ENCODE measurements around the gene NCL.

NCL gene, protein sequence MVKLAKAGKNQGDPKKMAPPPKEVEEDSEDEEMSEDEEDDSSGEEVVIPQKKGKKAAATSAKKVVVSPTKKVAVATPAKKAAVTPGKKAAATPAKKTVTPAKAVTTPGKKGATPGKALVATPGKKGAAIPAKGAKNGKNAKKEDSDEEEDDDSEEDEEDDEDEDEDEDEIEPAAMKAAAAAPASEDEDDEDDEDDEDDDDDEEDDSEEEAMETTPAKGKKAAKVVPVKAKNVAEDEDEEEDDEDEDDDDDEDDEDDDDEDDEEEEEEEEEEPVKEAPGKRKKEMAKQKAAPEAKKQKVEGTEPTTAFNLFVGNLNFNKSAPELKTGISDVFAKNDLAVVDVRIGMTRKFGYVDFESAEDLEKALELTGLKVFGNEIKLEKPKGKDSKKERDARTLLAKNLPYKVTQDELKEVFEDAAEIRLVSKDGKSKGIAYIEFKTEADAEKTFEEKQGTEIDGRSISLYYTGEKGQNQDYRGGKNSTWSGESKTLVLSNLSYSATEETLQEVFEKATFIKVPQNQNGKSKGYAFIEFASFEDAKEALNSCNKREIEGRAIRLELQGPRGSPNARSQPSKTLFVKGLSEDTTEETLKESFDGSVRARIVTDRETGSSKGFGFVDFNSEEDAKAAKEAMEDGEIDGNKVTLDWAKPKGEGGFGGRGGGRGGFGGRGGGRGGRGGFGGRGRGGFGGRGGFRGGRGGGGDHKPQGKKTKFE

DNA sequence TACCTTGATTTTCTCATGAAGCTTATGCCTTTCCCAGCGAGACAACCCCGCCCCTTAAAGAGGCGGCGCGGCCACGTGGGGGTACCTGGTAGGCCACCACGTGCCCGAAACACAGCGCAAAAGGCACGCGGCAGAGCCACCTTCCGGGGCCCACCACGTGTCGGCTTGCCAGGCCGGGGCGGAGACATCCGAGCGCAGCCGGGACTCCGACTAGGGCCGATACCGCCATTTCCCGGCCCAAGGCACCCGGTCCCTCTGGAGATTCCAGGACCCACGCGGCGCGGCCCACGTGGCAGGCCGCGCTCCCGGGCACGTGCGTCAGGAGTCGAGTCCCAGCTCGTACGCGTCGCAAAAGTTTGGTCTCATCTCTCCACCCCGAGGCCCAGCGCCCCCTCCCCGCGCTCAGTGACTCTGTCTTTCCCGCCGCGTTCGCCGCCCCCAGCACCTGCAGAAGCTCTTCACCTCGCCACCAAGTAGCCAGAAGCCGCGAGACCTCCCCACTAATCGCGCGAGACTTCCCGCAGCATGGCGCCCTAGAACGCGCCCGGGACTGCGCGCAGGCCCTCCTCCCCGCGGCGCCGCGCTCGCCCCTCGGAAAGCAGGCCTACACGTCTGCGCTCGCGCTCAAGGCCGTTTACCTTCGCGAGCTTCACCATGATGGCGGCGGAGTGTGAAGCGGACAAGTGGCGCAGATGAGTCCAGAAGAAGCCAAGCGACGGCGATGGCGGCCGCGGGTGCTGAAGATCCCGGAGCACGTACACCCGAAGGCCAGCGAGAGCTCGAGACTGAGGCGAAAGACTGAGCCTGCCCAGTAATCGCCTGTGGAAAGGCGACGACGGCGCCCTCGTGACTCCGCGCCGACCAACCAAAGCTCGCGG lies at the start of gene NCL:
TSS of gene NCL (minus strand) at position 787 of the 878 bp plus-strand sequence. CDS start at position 656, 131 bp downstream.
- FAIRE-seq, result no peak
- peak; percentile 87 for DNase-seq (ENCODE audit: low spot score)

DNA sequence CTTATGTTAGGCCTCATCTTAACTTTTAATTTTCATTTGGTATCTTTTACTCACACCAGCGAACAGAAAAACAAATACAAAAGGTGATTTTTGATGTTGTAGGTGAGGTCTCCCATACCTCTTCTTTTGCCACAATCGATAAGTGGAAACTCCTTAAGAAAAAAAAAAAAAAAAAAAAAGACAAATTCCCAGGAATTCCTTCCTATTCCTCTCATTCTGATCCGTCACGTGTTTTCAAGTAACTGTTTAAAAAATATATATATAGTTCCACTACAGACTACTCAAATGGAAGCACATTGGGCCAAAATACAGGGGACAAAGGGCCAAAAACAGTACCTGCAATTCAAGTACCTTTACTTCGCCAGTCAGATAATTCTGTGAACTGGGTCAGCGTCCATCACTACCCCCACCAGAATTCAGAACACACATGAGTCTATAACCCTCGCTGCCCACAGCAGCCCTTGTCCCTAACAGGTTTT lies 49.5 kb upstream of the NCL start:
- no peak for FAIRE-seq
- no peak for DNase-seq (ENCODE audit: low spot score)

DNA sequence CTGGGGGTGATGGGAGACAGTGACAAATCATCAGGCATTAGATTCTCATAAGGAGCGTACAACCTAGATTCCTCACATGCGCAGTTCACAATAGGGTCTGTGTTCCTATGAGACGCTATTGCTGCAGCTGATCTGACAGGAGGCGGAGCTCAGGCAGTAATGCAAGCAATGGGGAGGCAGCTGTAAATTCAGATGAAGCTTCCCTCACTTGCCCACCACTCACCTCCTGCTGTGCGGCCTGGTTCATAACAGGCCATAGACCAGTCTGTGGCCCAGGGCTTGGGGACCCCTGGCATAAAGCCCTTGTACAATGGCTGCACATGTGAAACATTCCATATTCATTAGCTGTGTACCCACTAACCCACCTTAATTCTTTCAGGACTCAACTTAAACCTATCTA lies 47.9 kb upstream of the NCL start:
- FAIRE-seq (no peak), DNase-seq (ENCODE audit: low spot score) (no peak)

DNA sequence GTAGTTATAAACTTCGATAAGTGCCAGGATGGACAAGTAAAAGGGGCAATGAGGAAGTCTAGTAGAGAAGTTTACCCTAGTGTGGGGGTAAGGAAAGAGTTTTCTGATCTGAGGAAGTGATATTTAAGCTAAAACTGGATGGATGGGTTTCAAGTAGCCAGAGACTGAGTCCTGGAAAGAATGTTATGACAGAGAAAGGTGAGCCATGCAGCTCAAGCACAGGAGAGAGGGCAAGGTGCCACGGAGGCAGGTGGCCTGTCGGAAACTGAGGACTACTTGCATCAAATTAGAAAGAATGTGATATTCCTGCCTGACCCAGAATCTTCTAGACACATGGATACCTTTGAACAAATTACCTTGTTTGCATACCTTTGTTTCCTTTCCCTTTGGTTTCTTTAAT lies 39.5 kb upstream of the NCL start:
- FAIRE-seq (no peak), DNase-seq (ENCODE audit: low spot score) (no peak)

DNA sequence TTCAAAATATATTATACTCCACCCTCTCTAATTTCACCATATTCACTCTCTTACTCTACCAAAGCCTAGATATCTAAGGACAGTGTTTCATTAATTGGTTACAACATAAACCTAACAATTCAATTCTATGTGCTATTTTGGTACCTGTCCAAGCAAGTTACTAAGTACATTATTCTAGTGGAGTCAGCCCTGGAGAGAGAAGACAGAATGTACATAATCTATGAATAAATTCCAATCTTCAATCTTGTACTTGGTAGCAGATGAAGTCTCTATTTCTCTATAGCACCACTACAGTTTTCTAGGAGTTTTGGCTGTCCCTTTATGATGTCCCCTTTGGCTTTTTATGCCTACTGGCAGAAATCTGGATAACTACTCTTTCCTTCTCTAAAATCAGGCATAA lies 38.3 kb upstream of the NCL start:
- FAIRE-seq (no peak), DNase-seq (ENCODE audit: low spot score) (no peak)

DNA sequence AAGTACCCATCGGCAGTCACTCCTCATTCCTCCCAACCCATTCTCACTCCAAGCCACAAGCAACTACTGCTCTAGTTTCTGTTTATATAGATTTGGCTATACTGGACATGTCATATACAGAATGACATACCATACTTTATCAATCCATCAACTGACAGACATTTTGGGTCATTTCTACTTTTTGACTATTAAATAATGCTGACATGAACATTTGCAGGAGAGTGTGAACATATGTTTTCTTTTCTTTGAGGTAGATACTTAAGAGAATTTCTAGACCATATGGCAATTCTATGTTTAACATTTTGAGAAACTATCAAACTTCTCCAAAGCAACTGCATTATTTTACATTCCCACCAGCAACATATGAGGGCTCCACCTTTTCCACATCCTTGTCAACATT lies 33.4 kb upstream of the NCL start:
- no peak for DNase-seq (ENCODE audit: low spot score)
- FAIRE-seq, result no peak

DNA sequence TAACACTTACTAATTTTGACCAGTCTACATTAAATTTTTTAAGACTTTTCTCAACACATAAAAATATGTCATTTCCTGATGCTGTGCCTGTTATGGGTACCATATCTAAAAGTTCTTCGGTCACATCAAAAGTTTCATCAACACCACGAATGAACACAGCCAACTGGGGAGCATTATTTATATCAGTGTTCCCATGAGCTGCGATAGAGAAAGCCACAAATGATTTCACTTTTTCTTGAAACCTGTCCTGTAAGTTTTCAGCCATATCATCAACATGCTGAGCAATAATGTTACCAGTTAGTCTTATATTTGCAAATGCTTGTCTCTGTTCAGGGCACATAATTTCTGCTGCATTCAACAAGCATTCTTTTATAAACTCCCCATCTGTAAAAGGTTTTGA lies 30.4 kb upstream of the NCL start:
- no peak for FAIRE-seq
- no peak for DNase-seq (ENCODE audit: low spot score)

DNA sequence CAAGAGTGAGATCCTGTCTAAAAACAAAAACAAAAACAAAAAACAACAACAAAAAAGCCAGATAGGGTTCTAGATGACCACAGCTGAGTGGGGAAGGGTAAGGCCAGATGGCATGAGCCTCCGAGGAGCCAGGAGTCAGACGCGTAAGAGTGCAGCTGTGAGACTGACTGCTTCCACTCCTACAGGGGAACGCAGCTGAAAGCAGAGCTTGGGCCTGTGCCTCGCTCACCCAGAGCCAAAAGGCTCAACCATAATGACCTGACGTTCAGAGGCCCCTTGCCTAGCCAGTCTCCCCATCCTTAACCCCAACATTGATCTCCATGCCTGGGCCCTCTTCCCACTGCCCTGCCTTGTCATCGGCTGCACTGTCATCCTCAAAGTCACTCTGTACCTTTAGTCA lies 26.5 kb upstream of the NCL start:
- DNase-seq (ENCODE audit: low spot score) (no peak), FAIRE-seq (no peak)

DNA sequence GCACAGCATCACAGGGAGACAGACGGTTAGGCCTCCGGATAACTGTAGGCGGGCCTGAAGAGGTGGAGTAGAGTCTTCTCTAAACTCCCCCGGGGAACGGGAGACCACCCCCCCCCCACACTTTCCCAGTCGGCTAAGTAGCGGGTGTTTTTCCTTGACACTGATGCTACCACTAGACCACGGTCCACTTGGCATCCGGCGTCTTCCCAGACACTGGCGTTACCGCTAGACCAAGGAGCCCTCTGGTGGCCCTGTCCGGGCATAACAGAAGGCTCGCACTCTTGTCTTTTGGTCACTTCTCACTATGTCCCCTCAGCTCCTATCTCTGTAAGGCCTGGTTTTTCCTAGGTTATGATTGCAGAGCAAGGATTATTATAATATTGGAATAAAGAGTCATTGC lies 25.7 kb upstream of the NCL start:
- DNase-seq (ENCODE audit: low spot score), result no peak
- FAIRE-seq, result no peak

DNA sequence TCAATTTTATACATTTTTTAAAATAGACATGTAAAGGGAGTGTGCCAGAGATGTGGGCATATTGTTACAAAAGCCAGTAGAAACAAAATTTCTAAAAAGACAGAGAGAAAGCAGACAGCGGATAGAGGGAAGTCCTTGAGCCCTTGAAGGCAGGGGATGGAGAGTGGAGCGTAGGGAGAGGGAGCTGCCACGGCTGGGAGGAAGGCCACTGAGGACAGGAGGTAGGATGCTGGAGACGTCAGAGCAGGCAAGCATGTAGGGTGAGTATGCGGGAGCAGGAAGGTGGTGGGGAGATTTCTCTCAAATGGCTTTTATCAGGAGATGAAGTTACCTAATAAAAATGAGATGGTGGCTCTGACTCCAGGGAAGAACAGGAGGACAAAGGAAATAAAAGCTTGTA lies 24.0 kb upstream of the NCL start:
- FAIRE-seq (no peak), DNase-seq (ENCODE audit: low spot score) (no peak)

DNA sequence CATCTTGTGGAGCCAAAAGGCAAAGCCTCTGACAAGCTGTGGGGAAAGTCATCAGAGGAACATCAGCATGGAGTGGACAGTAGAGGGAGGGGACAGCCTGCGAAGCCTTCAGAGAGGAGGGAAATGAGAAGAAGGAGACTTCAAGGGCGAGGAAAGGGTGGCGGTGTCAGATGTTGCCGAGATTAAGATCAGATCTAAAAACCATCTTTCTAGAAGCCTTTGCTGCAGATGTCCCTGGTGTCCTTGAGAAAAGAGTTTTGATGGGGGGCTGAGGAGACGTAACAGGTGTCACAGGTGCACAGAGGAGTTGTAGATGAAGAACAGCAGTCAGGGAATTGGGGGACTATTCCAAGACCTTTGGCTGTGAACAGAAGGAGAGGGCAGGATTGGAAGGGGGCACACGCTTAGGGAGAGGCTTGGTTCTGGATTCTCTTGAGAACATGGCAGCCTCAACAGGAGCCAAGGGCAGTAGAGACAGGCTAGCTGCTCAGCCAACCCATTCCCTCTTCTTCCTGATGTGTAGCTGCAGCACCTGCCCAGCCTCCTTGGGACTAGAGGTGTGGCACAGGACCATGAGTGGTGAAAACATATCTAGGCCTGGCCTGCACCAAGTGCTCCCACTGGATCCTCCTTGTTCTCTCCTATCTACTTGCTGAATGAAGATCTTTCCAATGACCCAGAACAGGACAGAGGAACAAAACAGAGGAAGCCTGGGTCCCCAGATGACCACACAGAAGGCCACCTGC lies 22.7 kb upstream of the NCL start:
- no peak for DNase-seq (ENCODE audit: low spot score)
- FAIRE-seq, result no peak

DNA sequence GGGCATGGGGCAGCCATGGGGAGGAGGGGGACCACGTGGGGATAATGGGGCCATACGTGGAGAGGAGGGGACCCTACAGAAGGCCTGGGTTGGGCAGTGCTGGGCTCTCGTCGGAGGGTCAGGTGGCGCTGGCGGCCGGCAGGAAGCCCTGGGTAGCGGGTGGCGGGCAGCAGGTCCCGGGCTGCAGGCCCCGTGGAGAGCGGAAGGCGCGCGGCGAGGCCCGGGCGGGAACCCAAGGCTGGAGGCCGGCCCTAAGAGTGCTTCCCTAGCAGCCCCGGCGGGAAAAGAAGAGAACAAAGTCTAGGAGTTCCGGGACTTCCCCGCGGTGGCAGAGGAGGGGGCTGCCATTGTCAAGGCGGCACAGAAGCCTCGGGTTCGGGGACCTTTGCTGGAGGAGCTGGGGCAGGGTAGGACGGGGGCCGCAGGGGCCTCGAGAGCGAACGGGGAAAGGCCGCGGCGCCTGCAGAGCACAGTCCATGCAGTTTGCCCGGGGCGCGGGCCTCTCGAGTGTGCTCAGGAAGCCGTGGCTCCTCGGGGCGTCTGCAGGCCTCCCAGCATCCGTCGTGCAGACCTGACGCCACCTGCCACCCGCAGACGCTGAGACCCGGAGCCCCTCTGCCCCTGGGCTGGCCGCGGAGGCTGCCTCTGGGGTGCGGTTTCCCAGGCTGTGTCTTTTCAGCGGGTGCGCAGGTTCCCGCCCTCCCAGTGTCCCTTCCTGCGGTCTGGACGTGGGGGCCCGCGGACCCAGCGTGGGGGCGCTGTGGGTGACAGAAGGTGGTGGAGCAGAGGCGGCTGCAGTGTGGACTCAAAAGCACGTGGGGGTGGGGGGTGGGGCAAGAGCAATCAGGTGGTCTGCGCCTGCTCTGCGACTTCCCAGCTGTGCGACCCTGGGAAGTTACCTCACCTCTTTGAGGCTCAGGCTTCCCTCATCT lies 19.4 kb upstream of the NCL start:
- DNase-seq (ENCODE audit: low spot score), result no peak
- FAIRE-seq, result no peak

DNA sequence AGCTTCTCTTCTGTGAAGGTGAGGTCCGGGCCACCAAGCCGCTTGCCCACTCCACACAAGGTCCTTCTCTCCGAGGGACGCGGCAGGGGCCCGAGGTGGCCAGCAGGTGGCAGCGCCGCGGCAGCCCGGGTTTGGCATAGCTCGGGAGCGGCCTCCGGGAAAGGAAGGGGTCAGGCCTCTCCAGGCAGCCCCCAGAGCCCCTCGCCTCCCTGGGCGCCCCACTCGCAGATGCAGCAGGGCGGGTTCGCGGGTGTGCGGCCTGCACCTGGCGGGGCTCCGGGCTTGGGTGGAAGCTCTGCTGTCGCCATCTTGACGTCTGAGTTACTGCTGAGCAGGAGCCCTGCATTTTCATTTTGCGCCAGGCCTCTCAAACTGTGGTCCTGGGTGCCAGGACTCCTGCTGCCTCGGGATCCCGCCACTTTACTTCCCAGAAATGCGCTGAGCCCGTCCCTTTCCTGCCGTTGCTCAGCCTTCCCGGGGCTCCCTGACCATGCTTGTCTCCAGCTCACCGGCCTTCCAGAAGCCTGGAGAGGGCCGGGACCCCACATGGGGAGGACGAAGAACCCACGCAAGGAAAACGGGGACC lies 18.6 kb upstream of the NCL start:
- DNase-seq (ENCODE audit: low spot score), result peak; percentile 89

DNA sequence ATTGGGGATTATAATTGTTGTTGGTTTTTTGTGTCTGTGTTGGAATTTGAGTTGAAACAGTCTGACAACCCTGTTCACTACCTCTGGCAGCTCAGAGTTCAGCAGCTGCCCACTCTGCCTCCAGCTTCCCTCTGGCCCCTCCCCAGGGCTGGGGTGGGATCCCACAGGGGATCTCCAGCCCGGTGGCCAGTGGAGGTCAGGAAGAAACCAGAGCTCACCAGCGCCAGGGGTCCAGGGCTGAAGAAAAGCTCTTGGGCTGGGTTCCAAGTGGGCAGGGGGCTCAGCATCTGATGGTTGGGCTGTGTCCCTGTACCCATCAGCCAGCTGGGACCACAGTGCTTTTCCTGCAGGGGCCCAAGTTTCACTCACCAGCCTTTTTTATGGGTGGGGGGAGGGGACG lies 16.5 kb upstream of the NCL start:
- FAIRE-seq, result no peak
- no peak for DNase-seq (ENCODE audit: low spot score)

More for the DNA sequence above, 18.6 kb upstream of the NCL start:
- no peak for FAIRE-seq

DNA sequence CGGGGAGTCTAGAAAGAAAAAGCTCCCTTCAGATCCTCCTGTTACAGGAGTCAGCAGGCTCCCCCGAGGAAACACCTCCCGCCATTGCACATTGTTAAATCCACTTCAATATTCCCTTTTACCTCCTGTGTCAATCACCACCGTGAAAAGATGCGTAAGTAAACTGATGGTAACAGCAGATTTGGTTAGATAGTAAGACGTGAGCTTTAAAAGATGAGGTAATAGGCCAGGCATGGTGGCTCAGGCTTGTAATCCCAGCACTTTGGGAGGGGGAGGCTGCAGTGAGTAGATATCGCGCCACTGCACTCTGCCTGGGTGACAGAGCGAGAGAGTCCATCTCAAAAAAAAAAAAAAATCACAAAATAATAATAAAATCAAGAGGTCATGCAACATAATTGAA lies 15.2 kb upstream of the NCL start:
- no peak for FAIRE-seq
- no peak for DNase-seq (ENCODE audit: low spot score)

DNA sequence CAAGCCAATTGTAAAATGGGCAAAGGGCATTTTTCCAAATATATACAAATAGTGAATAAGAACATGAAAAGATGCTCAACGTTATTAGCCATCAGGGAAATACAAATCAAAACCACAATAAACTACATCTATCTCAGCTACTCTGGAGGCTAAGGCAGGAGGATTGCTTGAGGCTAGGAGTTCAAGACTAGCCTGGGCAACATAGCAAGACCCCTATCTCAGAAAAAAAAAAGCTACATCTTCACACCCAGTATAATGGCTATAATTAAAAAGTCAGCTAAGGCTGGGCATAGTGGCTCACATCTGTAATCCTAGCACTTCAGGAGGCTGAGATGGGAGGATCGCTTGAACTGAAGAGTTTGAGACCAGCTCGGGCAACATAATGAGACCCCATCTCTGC lies 12.6 kb upstream of the NCL start:
- FAIRE-seq, result no peak

DNA sequence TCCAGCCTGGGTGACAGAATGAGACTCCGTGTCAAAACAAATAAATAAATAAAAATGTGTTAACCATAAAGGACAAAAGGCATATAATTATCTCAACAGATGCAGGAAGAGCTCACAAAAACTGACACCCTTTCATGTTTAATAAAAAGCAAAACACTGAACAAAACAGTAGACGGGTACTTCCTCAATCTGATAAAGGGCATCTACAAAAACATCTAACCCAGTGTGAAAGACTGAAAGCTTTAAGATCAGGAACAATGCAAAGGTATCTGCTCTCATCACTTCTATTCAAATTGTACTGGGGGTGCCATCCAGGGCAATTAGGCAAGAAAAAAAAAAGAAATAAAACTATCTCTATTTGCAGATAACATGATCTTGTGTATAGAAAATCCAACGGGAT lies 11.7 kb upstream of the NCL start:
- no peak for FAIRE-seq
- no peak for DNase-seq (ENCODE audit: low spot score)

More for the DNA sequence above, 12.6 kb upstream of the NCL start:
- DNase-seq (ENCODE audit: low spot score), result no peak

DNA sequence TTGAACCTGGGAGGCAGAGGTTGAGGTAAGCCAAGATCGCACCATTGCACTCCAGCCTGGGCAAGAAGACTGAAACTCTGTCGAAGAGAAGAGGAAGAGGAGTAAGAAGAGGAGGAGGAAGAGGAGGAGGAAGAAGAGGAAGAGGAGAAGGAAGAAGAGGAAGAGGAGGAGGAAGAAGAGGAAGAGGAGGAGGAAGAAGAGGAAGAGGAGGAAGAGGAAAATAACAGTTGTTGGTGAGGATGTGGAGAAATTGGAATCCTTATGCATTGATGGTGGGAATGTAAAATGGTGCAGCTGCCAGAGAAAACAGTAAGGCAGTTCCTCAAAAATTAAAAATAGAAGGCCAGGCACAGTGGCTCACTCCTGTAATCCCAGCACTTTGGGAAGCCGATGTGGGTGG lies 8.5 kb upstream of the NCL start:
- no peak for DNase-seq (ENCODE audit: low spot score)
- no peak for FAIRE-seq

DNA sequence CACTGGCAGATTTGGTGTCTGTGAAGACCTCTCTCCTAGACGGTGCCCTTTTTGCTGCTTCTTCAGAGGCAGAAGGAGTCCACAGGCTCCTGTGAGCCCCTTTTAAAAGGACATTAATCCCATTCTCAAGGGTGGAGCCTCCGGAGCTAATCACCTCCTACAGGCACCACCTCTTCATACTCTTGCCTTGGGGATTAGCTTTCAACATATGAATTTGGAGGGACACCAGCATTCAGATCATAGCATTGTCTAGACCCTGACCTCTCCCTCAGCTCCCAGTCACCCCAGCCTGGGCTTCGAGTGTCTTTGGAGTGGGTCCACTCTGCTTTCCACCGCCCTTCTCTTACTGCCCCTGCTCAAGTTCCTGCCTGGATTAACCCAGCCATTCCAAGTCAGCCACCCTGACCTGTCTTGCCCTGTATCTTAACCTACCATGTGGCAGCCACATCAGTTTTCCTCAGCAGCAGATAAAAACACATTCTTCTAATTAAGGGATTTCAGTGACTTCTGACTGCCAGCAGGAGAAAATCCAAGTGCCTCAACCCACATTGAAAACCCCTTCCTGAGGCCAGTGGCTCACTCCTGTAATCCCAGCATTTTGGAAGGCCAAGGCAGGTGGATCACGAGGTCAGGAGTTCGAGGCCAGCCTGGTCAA lies 6.1 kb upstream of the NCL start:
- no peak for FAIRE-seq
- no peak for DNase-seq (ENCODE audit: low spot score)
